ENCODE data around the gene CAMK1D.
"Not testable (repeated sequence)": the region's sequence is repeated elsewhere in the genome, so short reads cannot be mapped to it uniquely, and the experiment has no call there.

Gene CAMK1D

DNA sequence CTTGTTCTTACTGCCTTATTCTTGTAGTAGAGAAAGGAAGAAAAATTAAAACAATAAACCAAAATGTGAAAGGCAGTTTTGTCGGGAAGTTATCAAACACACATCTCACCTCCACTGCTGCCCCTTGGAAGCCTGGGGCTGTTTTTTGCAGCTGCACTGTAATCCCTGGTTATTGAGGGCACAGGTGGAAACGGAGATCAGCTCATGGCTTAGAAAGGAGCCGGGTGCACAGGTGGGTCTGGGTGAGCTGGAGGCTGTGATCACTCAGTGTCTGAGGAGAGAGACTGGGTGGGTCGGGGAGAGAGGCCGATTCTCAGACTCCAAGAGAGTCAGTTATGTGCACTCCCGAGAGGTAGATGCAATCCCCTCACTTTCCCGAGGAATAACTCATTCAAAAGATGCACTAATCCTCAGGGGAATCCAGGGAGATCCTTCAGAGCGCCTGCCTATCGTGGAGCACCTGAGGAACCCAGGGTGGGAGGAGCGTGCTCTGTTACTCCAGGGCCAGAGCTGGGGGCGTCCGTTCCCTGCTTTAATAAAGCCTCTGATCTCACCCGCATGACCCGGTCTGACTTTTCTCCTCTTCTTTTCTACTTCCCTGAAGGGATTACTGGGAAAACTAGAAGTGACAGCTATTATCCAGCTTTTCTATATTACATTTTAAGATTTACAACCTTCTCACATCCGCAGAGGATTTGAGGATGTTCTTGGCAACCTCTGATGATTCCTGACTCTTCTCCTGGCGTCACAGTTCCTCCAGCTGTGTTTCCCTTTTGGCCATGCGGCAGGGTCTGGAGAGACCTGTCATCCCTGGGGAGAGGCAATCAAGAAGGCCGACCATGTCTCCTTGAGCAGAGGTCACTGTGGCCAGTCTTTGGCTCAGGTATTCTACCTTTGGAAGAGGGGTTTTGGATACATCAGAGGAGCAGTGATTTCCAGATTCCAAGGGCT, 82.1 kb downstream of the CAMK1D start:
- DNase-seq = no peak

- DNase-seq = no peak
These were observed 83.2 kb downstream of the CAMK1D start for GRCh38 chr10:12432402-12433189.

GRCh38 chr10:12434277-12434676, 84.9 kb downstream of the CAMK1D start:
- DNase-seq = no peak

GRCh38 chr10:12434677-12435076, 85.3 kb downstream of the CAMK1D start:
- DNase-seq = not testable (repeated sequence)

DNA sequence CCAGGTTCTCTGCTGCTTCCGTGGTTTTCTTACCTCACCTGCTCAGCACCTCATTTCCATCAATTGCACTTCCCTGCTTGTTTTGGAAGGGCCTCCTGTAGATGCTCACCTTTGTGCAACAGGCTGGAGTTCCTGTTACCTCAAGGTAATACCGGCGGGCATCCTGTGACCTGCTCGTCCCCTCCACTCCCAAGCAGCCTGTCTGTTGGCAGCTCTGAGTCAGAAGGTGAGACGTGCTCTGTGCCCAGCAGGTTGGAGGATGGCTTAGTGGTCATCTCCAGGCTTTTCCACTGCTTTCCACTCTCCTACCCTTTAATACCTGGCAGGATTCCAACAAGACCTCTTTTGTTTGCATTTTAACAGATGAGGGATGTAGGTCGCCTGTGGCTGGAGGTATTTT, 86.0 kb downstream of the CAMK1D start:
- DNase-seq = no peak

- DNase-seq = no peak
These were observed 89.8 kb downstream of the CAMK1D start for GRCh38 chr10:12438919-12439692.

- DNase-seq = not testable (repeated sequence)
These were observed 90.4 kb downstream of the CAMK1D start for GRCh38 chr10:12439767-12440166.

DNA sequence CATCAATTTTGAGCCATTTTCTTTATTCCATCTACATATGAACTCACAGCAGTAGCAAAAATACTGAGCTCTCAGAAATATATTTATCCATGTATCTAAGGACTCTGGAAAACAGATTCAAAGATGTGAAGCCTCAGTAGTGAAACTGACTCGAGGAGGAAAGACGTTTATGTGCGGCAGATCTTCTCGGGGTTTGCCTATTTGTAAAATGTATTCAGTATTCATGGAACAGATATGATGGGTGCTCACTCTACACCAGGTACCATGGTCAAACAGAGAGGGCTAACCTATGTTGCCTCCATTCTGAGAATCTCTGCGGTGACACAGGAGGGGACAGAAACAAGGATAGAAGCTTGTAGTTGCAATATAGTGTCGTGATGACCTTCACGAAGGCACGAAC, 93.7 kb downstream of the CAMK1D start:
- no peak for DNase-seq

- DNase-seq = no peak
These were observed 95.8 kb downstream of the CAMK1D start for GRCh38 chr10:12444981-12445700.

DNA sequence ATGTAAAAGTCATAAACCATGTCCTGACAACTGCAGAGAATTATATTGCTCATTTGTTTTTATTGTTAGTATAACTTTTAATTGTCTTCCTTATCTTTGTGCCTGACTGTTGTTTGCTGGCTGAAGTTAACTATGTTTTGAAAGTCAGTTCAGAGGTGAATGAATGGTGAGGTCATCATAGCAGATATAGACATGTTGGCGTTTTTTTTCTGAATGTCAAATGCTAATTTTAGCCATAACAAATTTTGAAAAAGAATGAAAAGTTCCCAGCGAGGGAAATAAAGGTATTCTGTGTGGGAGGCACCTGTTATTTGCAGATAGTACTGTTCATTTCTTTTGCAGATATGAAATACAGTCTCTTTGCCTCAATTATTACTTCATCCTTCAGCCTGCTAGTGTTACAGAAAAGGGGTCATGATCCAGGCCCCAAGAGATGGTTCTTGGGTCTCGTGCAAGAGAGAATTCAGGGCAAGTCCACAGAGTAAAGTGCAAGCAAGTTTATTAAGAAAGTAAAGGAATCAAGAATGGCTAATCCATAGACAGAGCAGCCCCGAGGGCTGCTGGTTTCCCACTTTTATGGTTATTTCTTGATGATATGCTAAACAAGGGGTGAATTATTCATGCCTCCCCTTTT, 96.5 kb downstream of the CAMK1D start:
- DNase-seq = no peak

- no peak for DNase-seq
These were observed 99.0 kb downstream of the CAMK1D start for GRCh38 chr10:12448340-12448728.

DNA sequence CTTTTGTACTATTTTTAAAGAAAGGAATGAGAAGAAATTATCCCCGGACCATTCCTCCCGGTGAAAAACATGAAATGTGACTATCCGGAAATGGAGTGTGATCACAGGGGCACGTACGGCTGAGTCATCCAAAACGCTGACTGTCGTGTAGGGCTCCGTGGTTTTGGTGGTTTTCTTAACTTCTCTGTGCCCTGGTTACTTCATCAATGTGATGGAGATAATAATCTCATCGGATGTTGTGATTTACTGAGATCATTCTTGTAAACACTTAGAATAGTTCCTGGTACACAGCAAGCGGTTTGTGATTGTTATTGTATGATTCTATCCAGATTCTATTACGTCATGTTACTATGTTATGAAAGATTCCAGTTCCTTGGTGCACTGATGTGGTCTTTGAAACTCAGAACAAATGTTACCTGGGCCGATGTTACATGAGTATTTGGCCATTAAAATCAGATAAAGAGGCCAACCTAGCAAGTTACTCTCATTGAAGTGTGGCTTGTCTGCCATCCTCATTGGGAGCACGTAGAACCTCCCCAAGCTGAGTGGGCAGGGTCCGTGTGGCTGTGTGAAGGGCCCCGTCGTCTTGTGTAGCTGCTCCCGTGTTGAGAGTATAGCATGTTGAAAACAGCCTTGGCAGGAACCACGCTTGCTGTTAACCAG, 99.5 kb downstream of the CAMK1D start:
- peak; percentile 81 for DNase-seq

- DNase-seq = no peak
These were observed 106.0 kb downstream of the CAMK1D start for GRCh38 chr10:12455318-12455717.

GRCh38 chr10:12455766-12456165, 106.4 kb downstream of the CAMK1D start:
- DNase-seq = no peak

- no peak for DNase-seq
These were observed 110.0 kb downstream of the CAMK1D start for GRCh38 chr10:12459340-12459739.

- DNase-seq = no peak
These were observed 110.4 kb downstream of the CAMK1D start for GRCh38 chr10:12459762-12460161.

- DNase-seq = no peak
These were observed 114.1 kb downstream of the CAMK1D start for GRCh38 chr10:12463459-12463838.

DNA sequence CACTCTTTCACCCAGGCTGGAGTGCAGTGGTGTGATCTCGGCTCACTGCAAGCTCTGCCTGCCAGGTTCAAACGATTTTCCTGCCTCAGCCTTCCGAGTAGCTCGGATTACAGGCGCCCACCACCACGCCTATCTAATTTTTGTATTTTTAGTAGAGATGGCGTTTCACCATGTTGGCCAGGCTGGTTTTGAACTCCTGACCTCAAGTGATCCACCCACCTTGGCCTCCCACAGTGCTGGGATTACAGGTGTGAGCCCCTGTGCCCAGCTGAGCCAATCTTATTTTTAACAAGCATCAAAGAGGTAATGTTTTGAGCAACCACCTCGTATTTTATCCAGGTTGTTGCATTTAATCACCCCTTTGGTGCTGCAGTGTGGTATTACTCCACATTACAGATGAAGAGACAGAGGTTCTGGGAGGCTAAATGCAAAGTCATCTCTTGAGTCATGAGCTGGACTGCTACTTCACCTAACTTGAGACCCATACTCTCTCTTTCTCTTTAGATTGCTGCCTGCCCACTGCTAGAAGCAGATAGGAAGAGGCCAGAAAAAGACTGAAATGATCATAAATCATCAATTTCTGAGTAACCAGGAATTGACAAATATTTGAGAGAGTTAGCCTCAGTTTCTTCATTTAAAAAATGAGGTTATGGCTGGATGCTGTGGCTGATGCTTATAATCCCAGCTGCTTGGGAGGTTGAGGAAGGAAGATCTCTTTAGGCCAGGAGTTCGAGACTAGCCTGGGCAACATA, 116.2 kb downstream of the CAMK1D start:
- DNase-seq = no peak

DNA sequence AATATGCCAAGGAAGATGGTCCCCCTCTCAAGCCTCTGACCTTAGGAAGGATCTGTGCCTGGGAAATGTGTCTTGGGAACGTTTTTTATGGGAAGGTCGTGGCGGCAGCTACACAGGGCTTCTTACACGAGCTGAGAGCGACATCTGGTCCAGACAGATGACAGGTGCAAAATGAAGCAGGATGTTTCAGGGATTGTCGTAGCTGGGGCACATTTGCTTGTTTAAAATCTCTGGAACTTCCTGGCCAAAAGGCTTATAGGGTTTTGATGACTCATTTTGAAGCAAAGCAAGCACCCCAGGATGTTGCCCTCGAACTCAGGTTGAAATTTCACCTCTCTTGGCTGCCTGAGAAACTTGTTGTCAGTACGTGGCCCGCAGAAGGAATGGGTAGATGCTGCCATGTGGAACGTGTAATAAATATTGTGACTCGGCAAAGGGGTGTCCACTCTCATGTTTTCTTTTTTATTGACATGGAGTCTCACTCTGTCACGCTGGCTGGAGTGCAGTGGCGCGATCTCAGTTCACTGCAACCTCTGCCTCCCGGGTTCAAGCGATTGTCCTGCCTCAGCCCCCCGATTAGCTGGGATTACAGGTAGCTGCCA, 117.5 kb downstream of the CAMK1D start:
- no peak for DNase-seq

DNA sequence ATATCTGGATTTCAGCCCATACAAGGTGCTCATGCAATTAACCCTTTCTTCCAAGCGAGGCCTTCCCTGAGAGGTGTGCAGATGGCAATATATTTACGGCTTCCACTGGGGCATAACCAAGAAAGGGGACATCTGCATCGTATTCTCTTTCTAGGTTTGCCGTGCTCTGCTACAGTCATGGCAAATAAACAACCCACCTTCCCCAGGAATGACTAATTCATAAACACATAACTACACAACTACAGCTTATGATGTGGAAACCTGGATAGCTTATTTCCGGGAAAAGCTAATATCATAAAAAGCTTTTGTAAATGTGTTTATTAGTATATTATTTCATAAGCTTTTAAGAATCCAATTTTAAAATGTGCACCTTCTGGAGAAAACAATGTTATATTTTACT, 120.0 kb downstream of the CAMK1D start:
- no peak for DNase-seq

Measured in CD4-positive, alpha-beta T cell treated with Interferon gamma for 1 hour (primary cell).